ENCODE measurements around the gene LRRC61.
"Not testable (repeated sequence)": the region's sequence is repeated elsewhere in the genome, so short reads cannot be mapped to it uniquely, and the experiment has no call there.

Gene LRRC61

DNA sequence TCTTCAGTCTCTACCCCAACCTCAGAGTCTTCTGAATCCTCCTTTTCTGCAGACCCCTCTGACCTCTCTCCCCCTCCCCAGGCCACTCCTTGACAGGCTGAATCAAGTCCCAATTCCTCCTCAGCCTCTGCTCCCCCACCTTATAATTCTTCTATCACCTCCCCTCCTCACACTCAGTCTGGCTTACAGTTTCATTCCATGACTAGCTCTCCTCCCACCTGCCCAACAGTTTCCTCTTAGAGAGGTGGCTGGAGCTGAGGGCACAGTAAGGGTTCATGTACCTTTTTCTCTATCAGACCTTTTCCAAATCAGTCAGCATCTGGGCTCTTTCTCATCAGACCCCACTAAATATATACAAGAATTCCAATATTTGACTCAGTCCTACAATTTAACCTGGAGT, 14.6 kb upstream of the LRRC61 start:
- no peak for DNase-seq

DNA sequence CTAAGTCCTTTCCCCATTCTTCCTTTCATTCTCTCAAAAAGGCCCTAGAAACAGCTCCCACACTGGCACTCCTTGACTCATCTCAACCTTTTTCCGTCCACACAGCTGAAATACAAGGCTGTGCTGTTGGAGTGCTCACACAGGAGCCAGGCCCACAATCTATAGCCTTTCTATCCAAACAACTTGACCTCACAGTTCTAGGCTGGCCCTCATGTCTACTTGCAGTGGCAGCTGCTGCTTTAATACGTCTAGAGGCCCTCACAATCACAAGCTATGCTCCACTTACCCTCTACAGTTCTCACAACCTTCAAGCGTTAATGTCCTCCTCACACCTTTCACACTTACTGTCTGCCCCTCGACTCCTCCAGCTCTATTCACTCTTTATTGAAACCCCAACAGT, 12.0 kb upstream of the LRRC61 start:
- no peak for DNase-seq

DNA sequence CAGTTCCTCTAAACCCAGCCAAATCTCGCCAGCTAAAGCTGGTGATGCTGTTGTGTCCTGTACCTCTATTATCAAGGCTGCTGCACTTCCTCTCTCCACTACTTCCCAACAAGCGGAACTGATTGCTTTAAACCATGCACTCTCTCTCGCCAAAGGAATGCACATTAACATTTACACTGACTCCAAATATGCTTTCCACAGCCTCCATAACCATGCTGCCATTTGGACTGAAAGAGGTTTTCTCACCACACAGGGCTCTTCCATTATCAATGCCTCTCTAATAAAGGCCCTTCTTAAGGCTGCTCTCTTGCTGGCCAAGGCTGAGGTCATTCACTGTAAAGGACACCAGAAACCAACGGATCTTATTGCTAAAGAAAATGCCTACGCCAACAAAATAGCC, 11.4 kb upstream of the LRRC61 start:
- no peak for DNase-seq

GRCh38 chr7:150312649-150313366, 10.3 kb upstream of the LRRC61 start:
- not testable (repeated sequence) for DNase-seq

- no peak for DNase-seq
Observed at GRCh38 chr7:150313367-150313809, 9.8 kb upstream of the LRRC61 start.

DNA sequence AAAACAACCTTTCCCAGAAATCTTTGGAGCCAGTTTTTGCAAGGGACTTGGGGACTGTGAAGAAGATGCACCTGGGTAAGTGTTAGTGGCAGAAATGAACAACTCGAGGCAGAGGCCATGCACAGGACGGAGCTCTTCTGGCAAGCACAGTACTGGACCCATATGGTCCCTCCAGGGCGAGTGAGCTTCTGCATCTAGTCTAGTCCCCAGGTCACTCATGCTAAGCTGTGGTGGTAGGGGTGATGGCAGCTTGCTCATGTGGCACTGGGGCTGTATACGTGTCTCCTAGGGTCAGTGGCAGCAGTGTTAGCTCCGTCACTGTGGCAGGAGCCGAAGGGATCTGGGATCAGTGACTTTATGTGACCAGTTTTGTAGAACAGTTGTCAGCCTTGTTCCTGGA, 9.3 kb upstream of the LRRC61 start:
- DNase-seq: no peak

- no peak for DNase-seq
Observed at GRCh38 chr7:150314639-150315239, 8.4 kb upstream of the LRRC61 start.

- DNase-seq: not testable (repeated sequence)
Observed at GRCh38 chr7:150316987-150317386, 6.2 kb upstream of the LRRC61 start.

DNA sequence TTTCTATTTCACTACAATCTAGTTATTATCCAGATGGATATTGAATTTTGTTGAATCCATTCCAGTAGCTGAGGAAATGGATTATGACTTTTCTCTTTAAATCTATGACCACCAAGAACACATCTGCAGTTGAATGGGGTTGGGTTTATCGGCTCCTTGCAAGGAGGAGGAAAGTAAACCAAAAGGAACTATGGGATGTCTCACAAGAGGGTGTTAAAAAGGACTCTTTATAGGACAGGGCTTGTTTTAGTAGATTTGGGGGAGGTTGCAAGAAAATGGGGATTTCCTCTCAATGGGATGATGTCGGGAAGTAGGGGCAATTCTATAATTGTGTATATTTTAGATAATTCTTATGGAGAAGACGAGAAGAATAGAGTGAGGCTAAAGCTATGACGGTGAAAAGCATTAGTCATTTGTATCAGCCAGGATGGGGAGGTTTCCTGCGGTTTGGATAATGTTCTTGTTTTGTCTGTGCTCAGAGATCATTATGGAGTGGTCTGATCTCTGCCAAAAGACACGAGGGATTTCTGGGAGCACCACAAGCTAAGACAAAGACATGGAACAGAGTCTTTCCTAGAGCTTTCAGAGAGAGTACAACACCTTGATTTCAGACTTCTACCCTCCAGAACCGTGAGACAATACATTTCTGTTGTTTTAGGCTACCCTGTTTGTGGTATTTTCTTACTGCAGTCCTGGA, 5.3 kb upstream of the LRRC61 start:
- DNase-seq: no peak

DNA sequence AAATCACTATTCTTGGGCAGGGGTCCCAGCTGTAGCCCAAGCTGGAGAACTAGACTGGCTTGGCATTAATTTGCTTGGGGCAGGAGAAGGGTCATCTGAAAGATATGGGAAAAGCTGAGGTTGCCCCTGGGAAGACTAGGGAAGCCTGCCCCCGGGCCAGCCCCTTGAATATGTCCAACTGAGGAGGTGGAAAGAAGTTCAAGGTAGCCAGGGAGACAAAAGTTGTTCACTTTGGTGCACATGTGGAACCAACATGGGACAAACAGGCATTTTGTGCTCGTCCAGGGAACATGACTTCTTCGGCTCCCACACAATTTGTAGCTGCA, 1.4 kb upstream of the LRRC61 start:
- DNase-seq: no peak

DNA sequence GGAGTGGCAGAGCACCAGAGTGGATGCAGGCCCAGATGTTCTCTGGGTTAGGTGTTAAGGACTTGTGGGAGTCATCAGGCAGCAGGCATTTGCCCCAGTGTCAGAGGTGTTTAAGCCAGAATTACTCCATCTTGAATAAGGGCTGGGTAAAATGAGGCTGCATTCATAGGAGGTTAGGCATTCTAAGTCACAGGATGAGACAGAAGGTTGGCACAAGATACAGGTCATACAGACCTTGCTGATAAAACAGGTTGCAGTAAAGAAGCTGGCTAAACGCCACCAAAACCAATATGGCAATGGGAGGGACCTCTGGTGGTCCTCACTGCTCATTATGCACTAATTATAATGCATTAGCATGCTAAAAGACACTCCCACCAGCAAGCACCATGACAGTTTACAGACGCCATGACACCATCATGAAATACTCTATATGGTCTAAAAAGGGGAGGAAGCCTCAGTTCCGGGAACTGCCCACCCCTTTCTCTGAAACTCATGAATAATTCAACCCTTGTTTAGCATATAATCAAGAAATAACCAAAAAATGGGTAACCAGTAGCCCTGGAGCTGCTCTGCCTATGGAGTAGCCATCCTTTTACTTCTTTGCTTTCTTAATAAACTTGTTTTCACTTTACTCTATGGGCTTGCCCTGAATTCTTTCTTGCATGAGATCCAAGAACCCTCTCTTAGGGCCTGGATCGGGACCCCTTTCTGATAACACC, 882 bp upstream of the LRRC61 start:
- no peak for DNase-seq

DNA sequence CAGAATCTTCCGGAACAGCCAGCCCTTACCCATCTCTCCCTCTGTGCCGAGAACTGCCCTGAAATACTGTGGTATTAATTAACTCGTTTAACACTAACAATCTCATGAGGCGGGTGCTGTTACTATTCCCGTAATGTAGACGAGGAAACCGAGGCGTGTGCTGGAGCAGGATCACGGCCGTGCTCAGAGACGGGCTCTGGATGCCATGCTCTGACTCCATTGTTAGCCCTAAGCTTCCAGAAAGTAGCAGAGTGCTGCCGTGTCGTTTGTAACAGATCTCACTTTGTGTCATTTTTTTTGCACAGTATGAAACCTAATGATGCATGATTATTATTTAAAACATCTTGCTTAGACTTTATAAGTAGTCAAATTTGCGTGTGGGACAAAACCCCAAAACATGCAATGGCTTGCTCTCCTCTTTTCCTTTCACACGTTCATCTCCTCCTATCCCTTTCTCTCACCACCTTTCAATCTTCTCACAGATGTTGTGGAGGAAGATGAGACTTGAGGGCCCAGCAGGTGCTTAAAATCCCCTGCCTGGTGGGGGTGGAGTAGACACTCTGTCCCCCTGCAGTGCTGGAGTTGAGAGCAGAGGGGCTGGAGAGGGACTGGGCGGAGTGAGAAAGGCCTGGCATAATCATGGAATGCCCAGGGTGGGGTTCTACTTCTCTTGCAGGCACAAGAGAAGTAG, 672 bp downstream of the LRRC61 start:
- DNase-seq: no peak

- no peak for DNase-seq
Observed at GRCh38 chr7:150324373-150324961, 1.3 kb downstream of the LRRC61 start.

DNA sequence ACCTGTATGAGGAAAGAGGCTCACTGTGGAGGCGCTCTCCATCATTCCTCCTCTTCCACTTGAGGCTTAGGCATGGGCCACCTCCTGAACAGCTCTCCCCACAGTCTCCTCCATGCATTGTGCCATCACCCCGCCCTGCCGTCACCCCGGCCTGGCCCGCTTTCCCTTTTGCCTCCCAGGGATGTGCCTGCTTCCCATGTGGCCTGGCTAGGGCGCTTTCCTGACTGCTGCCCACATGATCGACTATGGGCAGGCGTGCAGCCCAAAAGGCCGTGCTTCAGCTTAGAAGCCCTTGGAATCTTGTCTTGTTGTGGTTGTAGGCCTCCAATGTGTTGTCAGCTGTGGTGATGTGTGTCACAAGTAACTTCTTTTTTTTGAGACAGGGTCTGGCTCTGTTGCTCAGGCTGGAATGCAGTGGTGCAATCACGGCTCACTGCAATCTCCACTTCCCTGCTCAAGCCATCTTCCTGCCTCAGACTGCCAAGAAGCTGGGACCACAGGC, 2.0 kb downstream of the LRRC61 start:
- DNase-seq: no peak

- DNase-seq: no peak
Observed at GRCh38 chr7:150325901-150326300, 2.7 kb downstream of the LRRC61 start.

DNA sequence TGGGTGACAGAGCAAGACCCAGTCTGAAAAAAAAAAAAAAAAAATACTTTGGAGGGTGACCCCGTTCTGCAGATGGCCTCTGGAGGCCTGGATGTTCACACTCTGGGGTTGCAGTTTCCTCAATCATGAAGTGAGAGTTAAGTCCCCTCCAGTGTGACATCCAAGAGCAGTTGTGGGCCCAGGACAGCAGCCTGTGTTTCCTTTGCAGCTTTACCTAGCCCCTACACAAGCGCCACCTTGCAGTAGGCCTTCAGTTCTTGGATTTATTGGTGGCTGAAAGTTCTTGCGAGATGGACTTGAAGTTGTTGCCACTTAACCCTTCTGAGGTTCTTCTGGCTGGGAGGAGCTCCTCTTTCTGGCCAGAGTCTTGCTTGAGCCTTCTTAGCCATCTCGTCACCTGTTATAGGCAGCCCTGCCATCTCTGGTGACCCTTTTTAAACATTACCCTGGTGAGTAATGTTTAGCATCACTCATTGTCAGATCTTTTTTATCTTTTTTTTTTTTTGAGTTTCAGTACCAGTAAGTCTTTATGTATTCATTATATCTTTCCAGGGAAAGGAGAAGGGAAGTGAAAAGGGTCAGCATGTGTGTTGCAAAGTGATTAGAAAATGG, 3.6 kb downstream of the LRRC61 start:
- no peak for DNase-seq

DNA sequence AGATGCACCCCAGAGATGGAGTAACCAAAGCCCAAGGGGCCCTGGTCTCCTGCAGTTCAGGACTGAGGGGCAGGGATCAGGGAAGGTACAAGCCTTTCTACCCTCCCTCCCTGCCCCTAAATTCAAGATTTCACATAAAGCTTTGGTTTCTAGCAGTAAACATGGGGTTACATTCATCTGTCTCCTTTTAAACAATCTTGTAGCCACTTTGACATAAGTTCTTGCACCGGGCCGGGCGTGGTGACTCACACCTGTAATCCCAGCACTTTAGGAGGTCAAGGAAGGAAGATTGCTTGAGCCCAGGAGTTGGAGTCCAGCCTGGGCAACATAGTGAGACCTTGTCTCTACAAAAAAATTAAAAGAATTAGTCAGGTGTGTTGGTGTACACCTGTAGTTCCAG, 4.2 kb downstream of the LRRC61 start:
- DNase-seq: no peak

DNA sequence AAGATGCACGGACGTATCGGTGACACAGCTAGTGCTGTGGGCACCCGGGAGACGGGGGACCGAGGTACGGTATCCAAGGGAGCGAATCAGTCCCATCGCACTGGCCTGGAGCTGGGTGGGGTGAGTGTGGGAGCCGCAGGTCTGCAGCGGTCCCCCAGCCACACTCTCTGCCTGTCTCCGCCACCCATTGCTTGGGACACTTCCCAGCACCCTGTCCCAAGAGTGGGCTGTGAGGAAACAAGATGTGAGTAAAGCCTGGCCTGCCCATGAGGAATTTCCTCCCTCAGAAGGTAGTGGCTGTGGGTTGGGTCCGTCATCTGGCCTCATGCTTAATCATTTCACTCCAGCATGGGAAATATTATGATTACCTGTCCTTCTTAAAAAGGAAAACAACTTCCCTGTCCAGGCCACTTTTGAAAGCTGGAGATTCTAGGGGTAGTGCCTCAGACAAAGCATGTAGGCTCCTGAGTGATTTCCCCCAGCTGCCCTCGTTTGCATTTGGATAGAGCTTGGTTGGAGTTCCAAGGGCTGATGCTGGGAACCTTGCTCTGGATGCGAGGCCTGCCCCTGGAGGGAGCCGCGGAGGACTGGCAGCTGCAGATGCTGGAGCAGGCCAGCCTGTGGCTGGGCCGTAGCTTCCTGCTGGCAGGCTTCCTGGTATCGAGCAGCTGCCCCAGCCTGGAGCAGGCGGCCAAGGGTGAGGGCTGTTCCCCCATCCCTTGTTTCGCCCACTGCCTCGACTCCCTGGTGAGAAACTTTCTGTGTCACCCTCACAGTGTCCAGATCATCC, 6.4 kb downstream of the LRRC61 start:
- no peak for DNase-seq

DNA sequence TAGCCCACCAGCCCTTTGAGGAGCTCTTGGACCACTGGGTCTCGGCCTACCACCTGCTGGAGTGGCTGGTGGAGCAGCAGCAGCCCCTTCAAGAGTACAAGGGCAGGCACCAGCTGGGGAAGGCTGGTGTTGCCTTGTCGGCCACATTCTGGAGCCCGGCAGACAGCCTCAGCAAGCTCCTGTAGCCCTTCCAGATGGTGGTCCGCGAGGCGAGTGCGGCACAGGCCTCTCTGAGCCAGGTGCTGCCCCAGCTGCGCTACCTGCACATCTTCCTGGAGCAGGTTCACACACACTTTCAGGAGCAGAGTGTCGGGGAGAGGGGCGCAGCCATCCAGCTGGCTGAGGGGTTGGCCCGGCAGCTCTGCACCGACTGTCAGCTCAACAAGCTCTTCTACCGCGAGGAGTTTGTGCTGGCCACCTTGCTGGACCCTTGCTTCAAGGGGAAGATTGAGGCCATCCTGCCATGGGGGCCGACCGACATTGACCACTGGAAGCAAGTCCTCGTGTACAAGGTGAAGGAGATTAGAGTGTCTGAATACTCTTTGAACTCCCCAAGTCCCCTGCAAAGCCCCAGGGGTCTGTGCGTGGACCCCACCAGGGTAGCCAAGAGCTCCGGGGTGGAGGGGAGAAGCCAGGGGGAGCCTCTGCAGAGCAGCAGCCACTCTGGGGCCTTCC, 7.2 kb downstream of the LRRC61 start:
- no peak for DNase-seq

DNA sequence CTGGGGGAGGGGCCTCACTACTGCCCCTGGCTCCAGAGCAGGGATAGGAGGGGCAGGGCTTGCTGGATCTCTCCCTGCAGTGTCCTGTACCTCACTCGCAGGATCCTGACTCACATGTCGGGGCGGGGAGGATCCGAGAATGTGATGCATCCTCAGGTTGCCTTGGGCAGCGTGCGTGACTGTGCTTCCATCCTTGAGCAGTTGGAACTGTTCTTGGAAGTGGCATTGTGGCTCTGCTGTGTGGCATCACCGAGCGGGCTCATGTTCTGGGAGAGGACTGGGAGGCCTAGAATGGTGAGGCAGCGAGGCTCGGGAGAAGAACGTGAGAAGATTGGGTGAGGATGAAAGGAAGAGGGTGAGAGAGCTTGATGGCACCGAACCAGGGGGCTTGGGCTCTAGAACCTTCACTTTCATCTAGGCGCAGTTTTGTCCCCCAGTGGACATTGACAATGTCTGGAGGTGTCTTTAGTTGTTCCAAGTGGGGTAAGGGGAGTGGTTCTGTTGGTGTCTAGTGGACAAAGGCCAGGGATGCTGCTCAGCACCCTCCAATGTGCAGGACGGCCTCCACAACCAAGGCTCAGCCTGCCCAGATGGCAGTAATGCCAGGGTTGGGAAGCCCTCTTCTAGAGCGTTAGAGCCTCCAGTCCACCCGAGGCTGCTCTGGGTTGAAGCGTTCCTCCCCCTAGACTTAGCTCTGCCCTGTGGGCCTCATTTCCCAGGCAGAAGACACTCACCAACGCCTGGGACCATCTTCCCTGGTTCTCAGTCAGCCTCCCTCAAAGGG, 9.9 kb downstream of the LRRC61 start:
- no peak for DNase-seq
